HG03558 (cell line): ENCODE data around the gene GIT1.
A peak's percentile ranks its signal among the peaks of the same experiment; 100 is the strongest.

ENCODE experiments used
- ATAC-seq: cut with Tn5 transposase; IDR thresholded peaks from one replicate; pipeline ENCODE4 v1.9.1; 2021; ENCODE audit warnings: moderate number of reproducible peaks; ENCODE audit not compliant: unreplicated experiment; ENCODE audit errors: extremely low read depth

Gene GIT1

DNA sequence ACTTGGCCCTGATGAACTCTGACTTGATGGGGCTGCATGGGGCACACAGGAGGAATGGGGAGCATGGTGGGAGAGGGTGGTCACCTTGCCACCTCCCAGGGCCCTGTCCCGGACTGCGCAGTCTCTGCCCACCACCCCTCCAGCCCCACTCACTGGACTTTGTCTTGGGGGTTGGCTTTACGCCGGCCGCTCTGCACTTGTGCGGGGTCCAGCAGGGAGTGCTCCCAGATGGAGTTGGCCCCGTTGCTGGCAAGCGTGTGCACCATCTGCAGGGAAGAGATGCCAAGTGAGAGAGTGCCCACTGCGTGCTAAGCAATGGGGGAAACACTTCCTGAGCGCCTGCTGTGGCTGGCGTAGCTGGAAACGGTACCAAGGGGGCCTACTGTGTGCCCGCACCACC is 6.7 kb downstream of the GIT1 start:
- no peak for ATAC-seq

DNA sequence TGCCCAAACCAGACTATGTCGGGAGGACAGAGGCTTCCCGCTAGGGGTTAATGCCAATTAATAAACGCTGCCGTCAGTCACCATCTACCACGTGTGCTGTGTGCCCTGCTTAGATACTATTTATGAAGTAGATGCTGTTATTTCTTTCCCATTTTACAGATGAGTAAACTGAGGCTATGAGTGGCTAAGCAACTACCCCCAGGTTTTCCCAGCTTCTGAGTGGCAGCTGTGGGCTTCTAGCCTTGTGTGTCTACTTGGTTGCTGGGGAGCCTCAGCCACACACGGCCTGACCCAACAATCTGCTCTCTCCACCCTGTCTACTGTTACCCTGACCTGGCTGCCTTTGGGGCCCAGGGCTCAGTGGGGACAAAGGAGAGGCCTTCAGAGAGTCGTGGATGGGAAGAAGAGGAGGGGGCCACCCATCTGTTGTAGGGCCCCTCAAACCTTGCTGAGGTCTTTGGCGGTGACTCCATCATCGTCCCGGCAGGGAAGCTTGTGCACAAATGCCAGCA is 7.1 kb downstream of the GIT1 start:
- ATAC-seq, result no peak

DNA sequence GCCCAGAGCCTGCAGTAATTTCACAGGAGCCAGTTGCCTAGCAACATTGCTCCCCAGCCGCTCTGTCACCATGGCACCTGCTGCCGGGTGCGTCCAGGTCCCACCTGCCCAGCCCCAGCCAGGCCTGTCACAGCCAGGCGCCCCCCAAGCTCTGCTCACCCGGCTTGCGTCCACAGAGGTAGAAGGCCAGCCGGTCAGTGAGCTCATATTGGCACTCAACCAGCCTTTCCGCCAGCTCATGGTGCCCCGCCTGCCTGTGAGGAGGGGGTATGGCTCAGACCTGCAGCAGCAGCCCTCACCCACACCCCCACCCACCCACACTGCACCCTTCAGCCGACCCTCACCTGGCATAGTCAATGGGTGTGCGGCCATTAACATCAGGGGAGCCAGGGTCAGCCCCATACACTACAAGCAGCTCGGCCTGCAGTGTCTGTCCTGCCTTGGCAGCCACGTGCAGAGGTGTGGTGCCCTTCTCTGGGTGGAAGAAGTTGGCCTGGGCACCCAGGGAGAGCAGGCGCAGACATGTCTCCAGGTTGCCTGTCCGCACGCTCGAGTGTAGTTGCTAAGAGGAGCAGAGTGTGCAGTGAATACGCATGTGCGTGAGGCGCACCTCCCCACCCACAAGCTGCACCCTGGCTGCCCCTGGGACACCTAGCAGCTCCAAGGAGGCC is 7.7 kb downstream of the GIT1 start:
- ATAC-seq, result no peak

DNA sequence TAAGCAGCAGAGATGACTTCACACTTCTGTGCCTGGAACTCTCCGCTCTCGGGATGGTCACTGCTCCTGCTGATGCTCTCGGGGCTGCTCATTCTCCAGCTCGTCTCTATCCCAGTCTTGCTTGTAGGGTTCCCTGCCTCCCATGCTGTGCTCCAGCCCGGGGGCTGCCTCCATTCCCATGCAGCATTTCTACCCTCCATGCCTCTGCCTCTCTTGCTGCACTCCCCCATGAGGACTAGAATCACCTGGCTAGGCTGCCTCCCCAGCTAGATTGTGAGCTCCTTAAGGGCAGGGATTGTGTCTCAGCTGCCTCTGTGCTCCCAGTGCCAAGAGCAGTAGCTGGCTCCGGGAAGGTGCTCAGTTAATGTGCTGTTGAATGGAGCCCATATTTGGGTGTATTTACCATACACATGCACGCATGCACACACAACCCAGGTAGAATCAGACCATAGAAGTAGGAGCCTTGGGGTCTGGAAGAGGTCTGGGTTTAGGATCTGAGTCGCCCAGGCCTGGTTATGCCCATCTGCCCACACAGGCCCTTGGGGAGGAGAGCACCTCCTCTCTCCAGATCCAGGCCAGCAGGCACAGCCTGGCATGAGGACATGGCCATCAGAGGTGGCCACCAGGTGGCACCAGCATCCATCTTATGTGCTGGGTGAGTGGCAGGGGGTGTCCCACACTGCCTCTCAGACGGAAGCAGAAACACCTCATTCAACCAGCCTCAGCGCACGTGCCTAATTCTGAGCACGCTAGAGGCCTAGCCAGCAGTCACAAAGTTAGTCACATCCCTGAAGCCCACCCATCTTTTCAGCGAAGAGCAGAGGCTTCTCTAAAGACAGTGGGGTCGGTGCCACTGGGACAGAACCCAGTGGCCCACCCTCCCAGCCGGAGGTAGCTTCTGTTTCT is 9.3 kb downstream of the GIT1 start:
- peak; percentile 63 for ATAC-seq

DNA sequence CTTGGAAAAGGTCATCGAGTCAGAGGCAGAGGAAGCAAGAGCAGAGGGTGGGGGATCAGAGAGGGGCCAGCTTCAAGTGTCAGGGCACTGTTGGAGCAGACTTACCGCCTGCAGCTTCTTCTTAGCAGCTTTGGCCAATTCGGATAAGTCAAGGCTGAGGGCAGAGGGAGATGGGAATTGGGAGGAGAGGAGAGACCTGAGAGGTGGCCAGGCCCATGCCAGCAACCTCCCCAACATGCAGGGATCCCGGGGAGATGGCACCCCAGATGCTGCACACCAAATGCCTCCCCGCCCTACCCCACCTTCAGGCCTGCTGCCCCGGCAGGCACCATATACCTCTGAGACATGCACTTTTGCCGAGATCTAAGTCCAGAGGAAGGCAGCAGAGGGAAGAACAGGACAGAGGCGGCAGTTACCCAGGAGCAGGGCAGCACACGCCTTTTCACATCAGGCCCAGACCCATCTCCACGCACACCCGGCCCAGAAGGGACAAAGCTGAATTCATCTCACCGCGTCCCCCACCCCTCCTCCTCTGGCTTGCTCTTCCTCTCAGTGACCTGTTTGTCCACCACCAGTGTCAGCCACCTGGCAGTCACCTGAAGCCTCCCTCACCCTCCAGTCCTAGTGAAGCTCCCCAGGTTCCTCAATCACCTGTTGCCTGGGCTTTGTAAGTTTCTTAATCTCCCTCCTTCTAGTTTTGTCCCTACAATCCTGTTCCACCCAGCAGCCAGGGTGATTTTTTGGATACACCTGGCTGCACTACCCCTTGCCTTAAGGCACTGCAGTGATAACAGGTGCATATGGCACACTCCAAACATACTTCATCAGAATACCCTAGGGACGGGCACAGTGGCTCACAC is 10.6 kb downstream of the GIT1 start:
- ATAC-seq, result no peak

DNA sequence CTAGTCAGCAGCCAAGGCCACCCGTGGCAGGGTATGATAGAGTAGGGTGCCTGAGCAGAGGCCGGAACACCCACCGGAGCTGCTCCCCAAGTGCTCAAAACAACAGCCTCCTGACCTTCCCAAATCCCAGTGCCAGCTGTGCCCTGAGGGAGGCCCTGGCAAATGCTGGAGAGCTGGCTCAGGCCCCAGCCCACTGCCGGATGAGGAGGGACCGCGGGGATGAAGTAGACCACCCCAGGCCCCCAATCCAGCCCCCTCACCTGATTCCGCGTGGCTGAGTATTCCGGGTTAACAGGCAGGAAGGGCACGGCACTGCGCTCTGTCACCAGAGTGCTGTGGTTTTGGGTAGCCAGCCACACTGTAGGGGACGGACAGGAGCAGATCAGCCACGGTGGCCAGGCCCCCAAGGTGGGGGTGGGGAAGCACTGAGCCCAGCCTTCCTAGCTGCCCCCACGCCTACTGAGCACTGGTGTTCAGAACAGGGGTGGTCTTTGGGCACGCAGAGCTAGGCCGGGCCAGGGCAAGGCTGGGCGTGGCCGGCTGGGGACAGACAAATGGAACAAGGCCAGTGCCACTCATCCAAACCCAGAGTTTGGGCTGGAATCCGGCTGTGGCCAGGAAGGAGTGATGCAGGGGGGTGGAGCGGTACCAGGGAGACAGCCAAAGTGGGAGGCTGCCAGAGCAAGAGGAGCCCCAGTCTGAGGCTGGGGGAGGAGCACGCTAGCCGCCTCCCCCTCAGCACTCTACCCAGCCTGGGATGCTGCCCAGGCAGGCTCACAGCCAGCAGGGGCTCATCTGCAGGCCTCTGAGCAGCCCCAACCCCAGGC is 11.8 kb downstream of the GIT1 start:
- no peak for ATAC-seq

DNA sequence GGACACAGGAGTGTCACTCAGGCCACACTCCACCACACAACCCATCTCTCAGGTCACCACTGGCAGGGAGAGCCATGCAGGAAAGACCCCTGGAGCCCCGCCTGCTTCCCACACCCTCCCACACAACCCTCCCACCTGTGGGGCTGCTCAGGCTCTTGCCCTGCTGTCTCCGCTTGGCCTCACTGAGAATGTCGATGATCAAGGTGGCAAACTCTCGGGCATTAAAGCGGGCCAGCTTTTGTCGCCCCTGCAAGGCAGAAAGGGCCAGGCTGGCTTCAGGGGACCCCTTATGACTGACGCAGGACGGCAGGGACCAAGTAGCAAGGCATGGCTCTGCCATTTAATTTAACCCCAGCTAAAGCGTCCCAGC is 12.5 kb downstream of the GIT1 start:
- ATAC-seq, result no peak

DNA sequence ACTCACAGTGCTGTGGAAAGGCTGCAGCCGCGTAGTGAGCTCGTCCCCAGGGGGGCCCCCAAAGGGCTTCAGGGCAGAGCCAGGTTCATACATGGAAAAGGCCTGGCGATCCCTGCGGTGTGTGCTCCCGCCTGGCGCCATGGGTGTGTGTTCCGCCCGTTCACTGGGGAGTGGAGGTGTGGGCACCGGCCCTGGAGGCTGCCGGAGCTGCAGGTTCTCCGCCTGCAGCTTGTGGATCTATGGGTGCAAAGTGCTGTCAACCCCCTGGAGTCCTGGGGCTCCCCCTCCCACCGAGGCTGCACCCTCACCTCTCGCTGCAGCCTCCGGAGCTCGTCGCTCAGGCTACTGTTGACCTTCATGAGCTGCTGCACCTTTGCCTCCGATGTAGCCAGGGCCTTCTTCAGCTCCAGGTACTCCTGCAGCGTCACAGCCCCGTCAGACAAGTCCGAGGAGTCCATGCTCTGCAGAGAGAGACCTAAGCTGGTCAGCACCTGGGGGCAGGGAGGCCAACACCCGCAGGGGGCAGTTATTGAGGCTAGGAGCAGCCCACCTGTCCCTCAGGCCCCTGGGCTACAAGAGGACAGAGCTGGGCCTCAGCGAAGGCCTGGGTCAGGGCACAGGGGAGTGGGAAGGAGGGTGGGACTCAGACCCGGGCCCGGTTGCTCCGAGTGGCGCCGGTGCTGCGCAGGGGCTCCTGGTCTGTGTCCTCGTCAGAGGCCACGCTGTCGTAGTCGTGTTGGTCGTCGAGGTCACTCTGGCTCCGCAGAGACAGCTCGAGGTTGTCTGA is 13.0 kb downstream of the GIT1 start:
- no peak for ATAC-seq

DNA sequence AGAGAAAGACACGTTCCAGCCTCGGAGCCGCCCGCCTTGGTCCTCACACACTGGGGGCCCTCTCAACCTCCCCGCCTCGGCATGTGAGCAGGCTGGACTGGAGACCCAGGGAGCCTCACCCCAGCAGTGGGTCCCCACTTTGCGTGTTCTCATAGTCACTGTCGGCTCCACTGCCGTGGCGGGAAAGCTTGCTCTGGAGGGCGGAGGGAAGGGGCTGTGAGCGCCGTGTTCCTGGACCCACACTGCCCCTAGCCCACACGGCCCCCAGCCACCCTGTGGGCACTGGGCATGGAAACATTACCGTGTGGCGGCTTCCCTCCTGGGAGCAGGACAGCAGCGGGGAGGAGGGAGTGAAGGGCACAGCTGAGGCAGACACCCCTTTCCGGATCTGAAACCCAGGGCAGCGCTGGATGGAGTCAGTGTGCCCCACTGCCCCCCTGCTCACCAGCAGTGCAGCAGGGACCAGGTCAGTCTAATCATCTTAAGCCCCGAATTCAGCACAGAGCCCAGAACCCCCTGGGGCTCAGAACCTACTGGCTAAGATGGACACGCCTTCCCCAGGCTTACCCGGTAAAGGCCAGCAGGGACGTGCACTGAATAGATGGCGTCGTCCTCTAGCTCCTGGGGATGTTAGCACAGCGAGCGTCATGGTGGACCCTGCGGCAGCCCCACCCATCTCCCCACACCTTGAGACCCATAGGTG is 13.8 kb downstream of the GIT1 start:
- no peak for ATAC-seq

DNA sequence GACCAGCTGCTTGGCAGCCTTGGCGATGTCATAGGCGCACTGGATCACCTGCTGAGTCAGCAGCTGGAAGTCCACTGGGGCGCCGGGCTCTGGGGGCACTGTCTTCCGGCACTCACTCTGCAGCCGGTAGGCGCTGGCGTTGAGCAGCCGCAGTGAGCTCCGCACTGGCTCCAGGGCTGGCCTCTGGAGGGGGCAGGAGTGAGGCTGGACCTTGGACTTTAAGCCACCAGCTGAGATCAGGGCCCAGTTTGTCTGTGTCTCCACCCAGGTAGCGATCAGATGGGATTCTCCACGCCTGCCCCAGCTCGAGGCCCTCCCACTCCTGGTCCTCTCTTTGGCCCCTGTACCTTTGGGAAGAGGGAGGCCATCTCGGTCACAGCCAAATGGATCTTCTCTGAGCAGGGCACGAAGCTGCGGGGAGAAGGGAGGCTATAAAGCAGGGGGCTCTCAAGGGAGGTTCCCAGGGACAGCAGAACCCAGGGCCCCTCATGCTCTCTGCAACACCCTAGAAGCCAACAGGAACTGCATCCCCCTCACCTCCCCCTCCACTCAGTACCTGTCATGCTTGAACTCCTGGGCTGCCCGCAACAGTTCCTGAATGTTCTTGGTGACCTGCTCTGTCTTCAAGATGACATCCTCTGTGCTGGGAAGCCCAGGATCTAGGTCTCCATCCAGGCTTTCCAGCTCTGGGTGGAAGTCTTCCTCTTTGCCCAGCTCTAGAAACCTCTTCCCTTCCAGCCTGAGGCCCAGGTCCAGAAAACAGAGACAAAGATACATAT is 14.5 kb downstream of the GIT1 start:
- no peak for ATAC-seq

DNA sequence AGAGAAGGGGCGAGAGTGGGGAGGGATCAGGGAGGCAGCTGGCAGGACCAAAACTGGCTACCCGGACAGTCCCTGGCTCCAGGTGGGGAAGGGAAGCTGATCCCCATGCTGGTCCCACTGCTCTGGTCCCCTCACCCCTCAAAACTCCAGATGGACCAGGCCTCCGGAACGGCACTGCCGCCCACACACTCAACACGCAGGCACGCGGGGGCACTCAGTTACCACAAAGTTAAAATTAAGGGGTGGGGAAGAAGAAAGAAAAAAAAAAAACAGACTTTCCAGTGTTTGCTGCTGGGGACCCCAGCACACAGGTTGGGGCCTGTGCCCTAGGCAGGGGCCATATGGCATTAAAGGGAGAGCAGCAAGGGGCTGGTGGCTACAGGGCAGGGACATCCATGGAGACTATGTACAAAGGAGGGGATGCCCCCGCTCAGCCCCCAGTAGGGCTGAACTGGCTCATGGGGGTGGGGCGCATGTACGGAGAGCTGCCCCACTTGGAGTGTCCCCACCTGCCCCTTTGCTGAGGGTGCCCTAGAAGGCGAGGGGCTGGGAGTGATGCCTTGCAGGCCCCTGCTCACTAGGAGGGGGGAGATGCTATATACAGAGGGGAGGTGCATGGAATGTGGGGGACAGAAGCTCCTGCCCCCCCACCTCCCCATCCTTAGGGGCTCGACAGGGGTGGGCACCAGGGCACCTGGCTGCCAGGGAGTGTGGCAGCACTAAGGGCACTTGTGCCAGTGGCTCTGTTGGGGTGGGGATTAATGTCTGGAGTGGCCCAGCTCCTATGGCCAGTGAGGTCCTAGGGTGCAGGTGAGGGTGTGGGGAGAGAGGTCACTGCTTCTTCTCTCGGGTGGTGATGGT is 15.3 kb downstream of the GIT1 start:
- ATAC-seq, result no peak

DNA sequence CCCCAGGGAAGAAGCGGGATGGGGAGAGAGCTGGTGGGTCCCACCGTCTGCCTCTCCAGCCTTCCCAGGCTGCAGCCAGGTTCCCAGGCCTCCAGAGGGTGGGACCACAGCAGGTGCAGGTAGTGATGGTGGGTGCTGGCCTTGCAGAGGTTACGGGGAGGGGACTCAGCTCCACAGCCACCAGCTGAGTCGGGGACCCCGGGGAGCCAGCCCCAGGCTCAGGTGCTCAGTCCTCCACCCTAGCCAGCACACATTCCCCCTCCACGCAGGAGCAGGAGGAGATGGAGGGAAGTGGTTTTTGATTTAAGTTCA is 15.9 kb downstream of the GIT1 start:
- ATAC-seq, result no peak

DNA sequence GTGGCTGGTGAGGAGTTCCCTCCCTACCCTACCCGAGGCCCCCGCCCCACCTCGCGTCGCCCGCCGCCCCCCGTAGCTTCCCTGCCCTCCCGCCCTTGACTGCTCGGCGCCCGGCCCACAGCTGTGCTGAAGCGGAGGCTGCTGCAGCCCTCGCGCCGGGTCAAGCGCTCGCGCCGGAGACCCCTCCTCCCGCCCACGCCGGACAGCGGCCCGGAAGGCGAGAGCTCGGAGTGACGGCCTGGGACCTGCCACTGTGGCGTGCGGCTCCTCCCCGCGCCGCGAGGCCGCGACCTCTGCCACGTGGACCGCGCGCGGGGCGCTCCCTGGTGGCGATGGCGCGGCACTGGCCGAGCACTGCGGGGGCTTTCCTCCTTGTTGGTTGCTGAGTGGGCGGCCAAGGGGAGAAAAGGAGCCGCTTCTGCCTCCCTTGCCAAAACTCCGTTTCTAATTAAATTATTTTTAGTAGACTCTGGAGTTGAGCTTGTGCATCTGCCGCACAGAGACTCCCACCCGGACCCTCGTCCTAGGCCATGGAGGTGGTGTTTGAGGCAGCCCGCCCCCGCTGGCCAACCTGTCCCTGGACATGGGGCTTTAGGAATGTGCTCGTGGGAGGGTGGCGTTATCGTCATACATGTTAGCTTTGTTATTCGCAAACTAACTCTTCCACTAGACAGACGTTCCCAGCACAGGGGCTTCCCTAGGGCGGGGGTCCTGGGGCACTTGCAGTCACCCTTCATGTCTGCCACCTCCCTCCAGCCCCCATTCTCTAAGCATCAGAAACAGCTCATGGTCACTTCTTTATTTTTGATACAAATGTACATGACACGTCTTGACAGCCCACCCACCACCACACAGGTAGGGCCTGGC is 16.5 kb downstream of the GIT1 start:
- ATAC-seq, result no peak

DNA sequence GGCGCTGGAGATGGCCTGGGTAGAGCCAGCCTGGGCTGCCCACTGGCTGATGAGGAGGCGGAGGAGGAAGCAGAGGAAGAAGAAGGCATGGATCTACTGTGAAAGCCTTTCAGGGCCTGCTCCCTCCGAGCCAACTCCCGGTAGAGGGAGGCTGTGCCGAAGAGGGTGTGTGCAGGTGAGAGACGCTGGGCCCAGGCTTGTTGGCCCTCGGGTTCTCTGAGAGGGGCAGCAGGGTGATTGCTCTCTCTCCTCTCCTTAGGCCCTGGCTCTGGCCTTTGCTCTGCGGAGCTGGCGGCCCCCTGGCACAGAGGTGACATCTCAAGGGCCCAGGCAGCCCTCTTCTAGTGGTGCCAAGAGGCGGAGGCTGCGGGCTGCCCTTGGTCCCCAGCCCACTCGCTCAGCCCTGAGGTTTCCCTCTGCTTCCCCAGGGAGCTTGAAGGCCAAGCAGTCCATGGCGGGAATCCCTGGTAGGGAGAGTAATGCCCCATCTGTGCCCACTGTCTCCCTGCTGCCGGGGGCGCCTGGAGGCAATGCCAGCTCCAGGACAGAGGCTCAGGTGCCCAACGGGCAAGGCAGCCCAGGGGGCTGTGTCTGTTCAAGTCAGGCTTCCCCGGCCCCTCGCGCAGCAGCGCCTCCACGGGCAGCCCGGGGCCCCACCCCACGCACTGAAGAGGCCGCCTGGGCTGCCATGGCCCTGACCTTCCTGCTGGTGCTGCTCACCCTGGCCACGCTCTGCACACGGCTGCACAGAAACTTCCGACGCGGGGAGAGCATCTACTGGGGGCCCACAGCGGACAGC is 17.4 kb downstream of the GIT1 start:
- no peak for ATAC-seq

DNA sequence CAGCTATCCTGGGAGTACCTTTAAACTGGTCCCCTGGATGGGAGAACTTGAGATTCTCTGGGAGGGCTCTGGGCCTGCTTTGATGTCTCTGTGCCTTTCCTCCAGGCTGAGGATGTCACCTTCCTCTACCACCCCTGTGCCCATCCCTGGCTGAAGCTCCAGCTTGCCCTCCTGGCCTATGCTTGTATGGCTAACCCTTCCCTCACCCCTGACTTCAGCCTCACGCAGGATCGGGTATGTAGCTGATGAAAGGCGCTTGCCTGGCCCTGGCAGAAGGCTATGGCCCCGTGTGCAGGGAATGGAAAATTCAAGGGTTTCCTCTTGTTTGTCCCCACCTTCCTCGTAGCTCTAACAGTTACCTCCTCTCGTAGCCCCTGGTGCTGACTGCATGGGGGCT is 18.0 kb downstream of the GIT1 start:
- no peak for ATAC-seq
